GM19025 (cell line): ENCODE measurements around the gene EFCAB8.
"Not testable (repeated sequence)": the region's sequence is repeated elsewhere in the genome, so short reads cannot be mapped to it uniquely, and the experiment has no call there.

Experiments used
- ATAC-seq: cut with Tn5 transposase; IDR thresholded peaks from one replicate; pipeline ENCODE4 v1.9.1; 2021; ENCODE audit warnings: mild to moderate bottlenecking, low read depth, moderate library complexity; ENCODE audit not compliant: unreplicated experiment

Gene EFCAB8

DNA sequence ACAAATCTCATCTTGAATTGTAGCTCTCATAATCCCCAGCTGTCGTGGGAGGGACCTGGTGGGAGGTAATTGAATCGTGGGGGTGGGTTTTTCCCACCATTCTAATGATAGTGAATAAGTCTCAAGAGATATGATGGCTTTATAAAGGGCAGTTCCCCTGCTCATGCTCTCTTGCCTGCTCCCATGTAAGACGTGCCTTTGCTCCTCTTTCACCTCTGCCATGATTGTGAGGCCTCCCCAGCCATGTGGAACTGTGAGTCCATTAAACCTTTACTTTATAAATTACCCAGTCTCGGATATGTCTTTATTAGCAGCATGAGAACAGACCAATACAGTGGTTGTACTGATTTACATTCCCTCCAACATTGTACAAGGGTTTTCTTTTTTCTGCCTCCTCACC, 75.9 kb downstream of the EFCAB8 start:
- ATAC-seq: no peak

DNA sequence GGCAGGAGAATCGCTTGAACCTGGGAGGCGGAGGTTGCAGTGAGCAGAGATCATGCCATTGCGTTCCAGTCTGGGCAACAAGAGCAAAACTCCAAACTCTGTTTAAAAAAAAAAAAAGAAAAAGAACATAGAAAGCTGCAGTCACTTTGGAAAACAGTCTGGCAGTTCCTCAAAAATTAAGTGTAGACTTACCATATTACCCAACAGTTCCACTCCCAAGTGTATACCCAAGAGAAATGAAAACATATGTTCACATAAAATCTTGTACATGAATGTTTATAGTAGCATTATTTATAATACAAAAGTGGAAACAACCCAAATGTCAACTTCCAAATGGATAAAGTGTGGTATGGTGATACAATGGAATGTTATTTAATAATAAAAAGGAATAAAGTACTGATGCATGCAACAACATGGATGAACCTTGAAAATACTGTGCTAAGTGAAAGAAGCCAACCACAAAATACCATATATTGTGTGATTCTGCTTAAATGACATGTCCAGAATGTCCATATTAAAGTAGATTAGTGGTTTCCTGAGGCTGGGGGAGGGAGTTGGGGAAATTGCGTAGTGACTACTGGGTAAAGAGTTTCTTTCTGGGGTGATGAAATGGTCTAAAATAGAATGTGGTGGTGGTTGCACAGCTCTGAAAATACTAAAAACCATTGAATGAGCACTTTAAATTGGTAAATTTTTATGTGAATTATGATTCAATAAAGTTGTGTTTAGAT, 82.6 kb downstream of the EFCAB8 start:
- no peak for ATAC-seq

DNA sequence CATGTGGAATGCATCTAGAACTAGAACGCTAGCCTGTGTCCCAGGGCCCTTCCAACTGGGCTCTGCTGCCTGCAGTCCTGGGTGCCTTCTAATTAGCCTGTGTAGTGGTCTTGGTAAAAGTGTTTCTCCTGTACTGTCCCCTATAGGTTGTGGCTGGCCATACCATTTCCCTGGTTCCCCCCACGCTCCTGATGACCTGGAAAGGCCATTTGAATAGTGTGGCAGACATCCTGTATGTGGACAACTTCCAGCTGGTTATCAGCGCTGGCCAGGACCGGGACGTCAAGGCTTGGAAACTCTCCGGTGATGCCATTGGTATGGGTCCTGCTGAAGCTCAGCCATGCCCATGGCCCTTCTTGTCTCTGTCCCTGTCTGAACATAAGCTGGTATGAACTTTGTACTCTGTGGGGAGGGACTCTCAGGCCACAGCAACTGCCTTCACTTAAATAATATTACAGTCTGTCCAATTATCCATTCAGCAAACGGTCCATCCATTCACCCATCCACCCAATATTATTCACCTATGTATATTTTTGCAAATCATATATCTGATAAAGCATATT, 84.8 kb downstream of the EFCAB8 start:
- ATAC-seq: no peak

- no peak for ATAC-seq
Observed at GRCh38 chr20:32945710-32946221, 87.0 kb downstream of the EFCAB8 start.

DNA sequence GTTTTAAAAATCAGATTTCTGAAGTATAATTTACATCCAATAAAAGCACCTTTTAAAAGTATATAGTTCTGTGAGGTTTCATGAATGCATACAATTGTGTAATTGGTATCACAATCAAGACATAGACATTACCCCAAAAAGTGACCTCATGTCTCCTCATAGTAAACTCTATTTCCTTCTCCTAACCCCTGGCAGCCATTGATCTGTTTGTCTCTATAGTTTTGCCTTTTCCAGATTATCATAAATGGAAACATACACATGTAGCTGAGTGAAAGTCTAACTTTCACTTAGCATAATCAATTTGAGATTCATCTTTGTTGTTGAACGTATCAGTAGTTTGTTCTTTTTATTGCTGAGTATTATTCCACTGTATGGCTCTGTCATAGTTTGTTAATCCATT, 87.9 kb downstream of the EFCAB8 start:
- no peak for ATAC-seq

DNA sequence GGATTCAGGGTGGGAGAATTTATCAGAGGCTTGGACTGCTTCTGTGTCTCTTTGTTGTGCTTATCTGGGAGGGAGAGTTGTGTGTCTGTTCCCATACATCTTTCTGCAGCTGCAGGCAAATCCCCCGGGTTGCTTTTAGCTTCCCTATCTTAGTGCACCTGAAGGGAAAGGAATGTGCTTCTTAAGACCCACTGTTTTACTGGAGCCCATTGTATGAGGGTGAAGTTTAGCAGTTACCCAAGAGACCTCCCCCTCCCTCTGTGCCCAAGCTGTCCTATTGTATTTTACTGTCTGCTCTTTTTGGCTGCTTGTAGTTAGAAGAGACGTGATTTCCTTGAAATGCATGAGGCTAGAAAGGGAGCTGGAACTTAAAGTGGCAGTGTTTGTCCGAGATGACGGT, 91.8 kb downstream of the EFCAB8 start:
- not testable (repeated sequence) for ATAC-seq

- no peak for ATAC-seq
Observed at GRCh38 chr20:32957459-32957858, 98.7 kb downstream of the EFCAB8 start.

GRCh38 chr20:32958574-32958973, 99.9 kb downstream of the EFCAB8 start:
- no peak for ATAC-seq

GRCh38 chr20:32959351-32960221, 100.9 kb downstream of the EFCAB8 start:
- ATAC-seq: no peak

GRCh38 chr20:32960222-32960518, 101.4 kb downstream of the EFCAB8 start:
- ATAC-seq: no peak

GRCh38 chr20:32960849-32961731, 102.4 kb downstream of the EFCAB8 start:
- ATAC-seq: no peak

GRCh38 chr20:32962053-32962452, 103.3 kb downstream of the EFCAB8 start:
- no peak for ATAC-seq

GRCh38 chr20:32962646-32963045, 103.9 kb downstream of the EFCAB8 start:
- not testable (repeated sequence) for ATAC-seq

- ATAC-seq: no peak
Observed at GRCh38 chr20:32963176-32963575, 104.5 kb downstream of the EFCAB8 start.

GRCh38 chr20:32964575-32964974, 105.9 kb downstream of the EFCAB8 start:
- ATAC-seq: no peak

DNA sequence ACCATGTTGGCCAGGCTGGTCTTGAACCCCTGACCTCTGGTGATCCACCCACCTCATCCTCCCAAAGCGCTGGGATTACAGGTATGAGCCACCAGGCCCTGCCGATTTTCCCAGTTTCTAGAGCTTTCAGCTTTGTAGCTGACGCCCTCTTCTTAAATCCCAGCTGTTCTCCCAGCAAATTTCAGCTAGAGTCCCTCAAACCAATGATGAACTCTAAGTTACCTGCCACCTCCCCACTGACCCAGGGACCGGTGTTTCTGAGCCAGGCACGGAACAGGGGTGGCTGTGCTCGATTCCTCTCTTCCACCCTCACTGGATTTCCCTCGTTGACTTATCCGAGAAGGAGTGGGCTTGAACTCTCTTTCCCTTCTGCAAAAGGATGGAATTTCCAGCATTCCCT, 106.4 kb downstream of the EFCAB8 start:
- ATAC-seq: no peak

DNA sequence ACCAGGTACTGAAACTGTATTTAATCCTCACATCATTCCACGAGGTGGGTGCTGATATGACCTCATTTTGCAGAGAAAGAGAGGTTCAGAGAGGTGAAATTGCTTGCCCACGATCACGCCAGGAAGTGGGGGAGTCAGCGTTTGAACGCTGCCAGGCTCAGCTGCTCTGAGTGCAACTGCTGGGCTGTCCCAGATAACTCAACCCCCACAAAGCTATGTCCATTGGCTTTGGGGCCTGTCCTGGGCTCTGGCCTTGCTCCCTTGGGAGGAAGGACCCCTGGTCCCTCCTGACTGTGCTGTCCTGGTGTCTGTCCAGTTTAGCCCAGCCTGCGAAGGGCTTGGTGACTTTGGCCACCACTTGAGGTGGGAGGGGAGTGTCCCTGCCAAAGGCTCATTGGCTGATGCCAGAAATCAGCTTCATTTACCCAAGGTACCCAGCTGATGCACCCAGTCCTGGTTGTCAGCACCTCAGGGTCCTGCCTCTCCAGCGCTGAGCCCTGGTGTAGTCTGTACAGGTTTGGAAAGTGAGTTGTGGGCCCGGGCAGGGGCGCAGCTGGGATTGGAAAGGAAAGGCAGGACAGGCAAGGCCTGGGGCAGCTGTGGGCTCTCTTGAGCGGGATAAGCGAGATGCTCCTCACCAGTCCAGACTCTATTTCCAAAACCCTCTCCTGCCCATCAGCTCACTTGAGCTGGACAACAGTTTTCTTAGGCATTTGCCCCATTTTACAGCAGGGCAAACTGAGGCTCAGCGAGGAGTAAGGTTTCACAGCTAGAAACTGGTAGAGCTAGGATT, 107.1 kb downstream of the EFCAB8 start:
- no peak for ATAC-seq

- no peak for ATAC-seq
Observed at GRCh38 chr20:32966382-32966781, 107.7 kb downstream of the EFCAB8 start.

DNA sequence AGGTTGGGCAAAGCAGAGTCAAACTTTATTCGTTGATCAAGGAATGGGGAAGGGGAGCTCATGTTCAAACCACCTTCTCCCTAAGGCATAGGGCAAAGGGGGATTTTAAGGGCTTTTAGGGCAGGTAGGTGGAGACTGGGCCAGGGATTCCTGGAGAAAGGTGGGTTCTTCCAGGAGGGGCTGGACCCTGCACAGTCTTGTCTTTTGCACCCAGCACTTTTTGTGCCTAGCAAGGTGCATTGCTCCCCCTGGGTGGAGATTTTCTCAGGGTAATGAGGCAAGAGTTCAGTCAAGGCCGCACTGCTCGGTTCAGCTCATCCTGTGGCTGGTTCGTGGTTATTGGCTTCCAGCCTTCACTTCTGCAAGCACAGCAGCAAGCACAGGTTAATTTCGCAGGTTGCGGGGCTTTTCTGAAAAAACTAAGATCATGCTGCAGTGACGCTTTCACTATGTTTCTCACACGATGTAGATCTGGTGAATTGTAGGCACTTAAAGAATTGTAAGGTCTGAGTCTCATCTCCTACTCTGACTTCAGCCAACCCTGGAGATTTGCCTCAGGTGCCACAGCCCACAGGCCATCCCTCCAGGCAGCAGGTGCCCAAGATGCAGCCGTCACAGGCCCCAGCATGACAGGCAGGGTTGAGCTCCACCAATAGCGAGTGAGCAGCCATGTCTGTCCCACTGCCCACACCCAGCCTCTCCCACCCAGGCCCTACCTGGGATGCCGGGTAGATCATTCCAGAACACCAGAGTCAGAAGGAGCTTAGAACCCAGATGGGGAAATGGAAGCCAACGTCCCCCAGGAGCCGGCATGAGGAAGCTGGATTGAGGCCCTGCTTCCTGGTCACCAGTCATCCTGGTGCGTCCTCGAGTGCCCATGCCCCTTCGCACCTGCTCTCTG, 108.4 kb downstream of the EFCAB8 start:
- ATAC-seq: no peak
